Measurements from ENCODE around the gene EPHA8. TPM values are rescaled to one million over a fixed set of nuclear protein-coding genes. Genes with fewer than 3 reads are reported as not detected.

EPHA8 gene
- total and polyA plus RNA-seq, 2 of the 13 experiments (the other 11 are each of a cell fraction or from before 2014, with no cell fraction given): not detected

DNA sequence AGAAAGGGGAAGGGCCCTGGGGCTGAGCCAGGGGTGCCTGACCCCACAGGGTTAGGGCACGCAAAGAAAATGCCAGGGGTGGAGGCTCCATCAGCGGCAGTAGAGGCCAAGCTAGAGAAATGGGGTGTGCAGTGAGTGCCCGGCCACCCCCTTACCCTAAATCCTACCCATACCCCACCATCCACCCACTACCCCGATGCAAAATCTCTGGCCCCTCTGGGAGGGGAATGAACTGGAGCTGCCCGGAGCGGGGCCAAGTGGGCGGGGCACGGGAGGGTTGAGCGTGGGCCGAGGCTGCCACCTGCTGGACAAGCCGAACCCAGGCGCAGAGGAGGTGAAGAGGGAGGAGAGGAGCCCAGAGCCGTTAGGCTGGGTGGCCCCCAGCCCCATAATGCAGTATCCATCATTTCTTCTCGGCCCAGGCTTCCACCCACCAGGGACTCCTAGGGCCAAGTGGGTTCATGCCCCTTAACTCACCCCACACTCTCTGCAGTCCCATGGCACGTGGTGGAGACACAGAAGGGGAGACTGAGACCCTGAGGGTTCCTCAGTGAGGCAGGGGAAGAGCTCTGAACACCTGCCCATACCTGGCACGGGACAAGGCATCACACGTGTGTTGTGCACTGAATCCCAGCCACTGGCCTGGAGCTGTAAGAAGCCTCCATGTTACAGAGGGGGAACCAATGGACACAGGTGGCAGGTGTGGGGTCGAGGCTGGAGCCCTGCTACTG lies 78.8 kb downstream of the EPHA8 start (continued):
- TF ChIP-seq SRSF1 (optimal IDR thresholded peaks at IDR 0.05; ENCODE audit: low read depth, low read length): peak; percentile 37
- TF ChIP-seq AGO1 (IDR thresholded peaks at IDR 0.05; ENCODE audit: low read depth, low read length, poor library complexity, severe bottlenecking): peak; percentile 32
- no peak for TF ChIP-seq ZNF614 (CRISPR knock-in tag; IDR thresholded peaks at IDR 0.05; ENCODE audit: borderline replicate concordance)
- TF ChIP-seq SNAPC2 (CRISPR knock-in tag; IDR thresholded peaks at IDR 0.05): no peak
- TF ChIP-seq KLF12 (CRISPR knock-in tag; IDR thresholded peaks at IDR 0.05; ENCODE audit: borderline replicate concordance): peak; percentile 90; the same call in 1 of the 2 replicates
- no peak for TF ChIP-seq MZF1 (CRISPR knock-in tag; IDR thresholded peaks at IDR 0.05; ENCODE audit: borderline replicate concordance)
- no peak for TF ChIP-seq SP1 (IDR thresholded peaks at IDR 0.05)
- TF ChIP-seq SP1 (CRISPR knock-in tag; IDR thresholded peaks at IDR 0.05): peak; percentile 73
- TF ChIP-seq SPEN (CRISPR knock-in tag; IDR thresholded peaks at IDR 0.05; ENCODE audit: low read depth): no peak
- no peak for TF ChIP-seq HDAC2 (CRISPR knock-in tag; IDR thresholded peaks at IDR 0.05)
- TF ChIP-seq, protein P1, sequence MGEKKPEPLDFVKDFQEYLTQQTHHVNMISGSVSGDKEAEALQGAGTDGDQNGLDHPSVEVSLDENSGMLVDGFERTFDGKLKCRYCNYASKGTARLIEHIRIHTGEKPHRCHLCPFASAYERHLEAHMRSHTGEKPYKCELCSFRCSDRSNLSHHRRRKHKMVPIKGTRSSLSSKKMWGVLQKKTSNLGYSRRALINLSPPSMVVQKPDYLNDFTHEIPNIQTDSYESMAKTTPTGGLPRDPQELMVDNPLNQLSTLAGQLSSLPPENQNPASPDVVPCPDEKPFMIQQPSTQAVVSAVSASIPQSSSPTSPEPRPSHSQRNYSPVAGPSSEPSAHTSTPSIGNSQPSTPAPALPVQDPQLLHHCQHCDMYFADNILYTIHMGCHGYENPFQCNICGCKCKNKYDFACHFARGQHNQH (CRISPR knock-in tag; IDR thresholded peaks at IDR 0.05): 0 out of 2 replicates have a peak, but pooled peaks have one; percentile 32
- TF ChIP-seq SUZ12 (IDR thresholded peaks at IDR 0.05; ENCODE audit: low read depth, low read length): no peak
- TF ChIP-seq ZNF878 (CRISPR knock-in tag; IDR thresholded peaks at IDR 0.05): no peak
- TF ChIP-seq NR2F6 (IDR thresholded peaks at IDR 0.05): 0 out of 2 replicates have a peak, but pooled peaks have one; percentile 15
- no peak for TF ChIP-seq NR2F6 (CRISPR knock-in tag; IDR thresholded peaks at IDR 0.05)
- no peak for TF ChIP-seq ZNF605 (CRISPR knock-in tag; IDR thresholded peaks at IDR 0.05)
- no peak for TF ChIP-seq ZBTB40 (IDR thresholded peaks at IDR 0.05)
- TF ChIP-seq ZBTB40 (CRISPR knock-in tag; IDR thresholded peaks at IDR 0.05): 0 out of 2 replicates have a peak, but pooled peaks have one; percentile 33
- TF ChIP-seq HNF1B (CRISPR knock-in tag; IDR thresholded peaks at IDR 0.05): 0 out of 2 replicates have a peak, but pooled peaks have one; percentile 29
- TF ChIP-seq SP5 (CRISPR knock-in tag; IDR thresholded peaks at IDR 0.05; ENCODE audit: borderline replicate concordance, low read depth): peak; percentile 98
